Activated B cell treated with CpG ODN at 0.5 μM for 24 hours (primary cell): Measurements from ENCODE around the gene RNF38. TPM values are rescaled to one million over a fixed set of nuclear protein-coding genes. Genes with fewer than 3 reads are reported as not detected.

Source experiments
- ATAC-seq: fragments of 200-7000 bp; cut with Tn5 transposase; one replicate; pipeline ENCODE4 v1.10.0; 2021; ENCODE audit warnings: low read depth, mild to moderate bottlenecking, moderate library complexity
- CTCF ChIA-PET: fragments of 350-600 bp; sonication (Branson Sonifier 250); formaldehyde crosslinking; loops from one replicate; lab custom pipeline; 2021; ENCODE audit warnings: antibody characterized with exemption; lab: Charles Lee
- POLR2A ChIA-PET: fragments of 350-600 bp; sonication (Branson Sonifier 250); formaldehyde crosslinking; loops from one replicate; lab custom pipeline; 2021; ENCODE audit warnings: antibody characterized with exemption; lab: Charles Lee
- DNase-seq: peaks from one replicate; pipeline ENCODE4 v3.0.0; 2022
- H3K27ac Mint-ChIP-seq: one replicate; pipeline ENCODE4 v1.8.0; 2020; ENCODE audit warnings: mixed read lengths
- H3K27me3 Mint-ChIP-seq: one replicate; pipeline ENCODE4 v1.8.0; 2021; ENCODE audit warnings: mixed read lengths
- H3K36me3 Mint-ChIP-seq: one replicate; pipeline ENCODE4 v1.8.0; 2021; ENCODE audit warnings: low read depth, mixed read lengths
- H3K4me1 Mint-ChIP-seq: one replicate; pipeline ENCODE4 v1.8.0; 2021; ENCODE audit warnings: mixed read lengths
- H3K4me3 Mint-ChIP-seq: one replicate; pipeline ENCODE4 v1.8.0; 2020; ENCODE audit warnings: mild to moderate bottlenecking, mixed read lengths
- H3K9me3 Mint-ChIP-seq: one replicate; pipeline ENCODE4 v1.8.0; 2020; ENCODE audit warnings: mixed read lengths
- CTCF ChIP-seq: fragments of 200-600 bp; IDR thresholded peaks from one replicate; pipeline ENCODE4 v1.8.0; 2022; ENCODE audit warnings: antibody characterized with exemption, mild to moderate bottlenecking
- intact Hi-C: fragments of 100-400 bp; cut with micrococcal nuclease; formaldehyde crosslinking; loops from one replicate; pipeline ENCODE4 v1.15.1; 2024
- total RNA-seq: library from RNA; stranded (reverse); gene quantifications from 2 replicates; pipeline ENCODE4 v1.2.3, GENCODE V29; 2022

Gene RNF38
- total RNA-seq, 1 donor from 2014 or later = 52.1 TPM

DNA sequence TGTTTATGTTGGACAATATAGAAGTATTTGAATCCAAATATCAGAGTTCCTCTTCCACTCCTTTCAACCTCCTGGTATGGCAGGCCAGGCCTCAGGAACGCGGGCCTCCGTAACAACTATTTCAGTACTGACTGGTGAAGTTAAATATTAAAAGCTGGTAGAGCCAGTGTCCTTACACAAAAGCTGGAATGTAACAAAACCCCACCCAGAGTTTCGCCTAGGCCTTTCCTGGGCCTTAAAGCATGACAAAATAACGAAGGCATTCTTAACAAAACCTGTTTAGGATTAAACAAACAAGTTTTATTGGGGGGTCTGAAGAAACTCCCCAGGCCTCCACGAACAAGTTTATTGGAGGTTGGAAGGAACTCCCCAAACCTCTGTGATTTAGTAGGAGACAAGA, 80.3 kb downstream of the RNF38 start:
- no peak for ATAC-seq
- peaks cover 6% of the 10 kb centered on the region for H3K27me3 Mint-ChIP-seq

DNA sequence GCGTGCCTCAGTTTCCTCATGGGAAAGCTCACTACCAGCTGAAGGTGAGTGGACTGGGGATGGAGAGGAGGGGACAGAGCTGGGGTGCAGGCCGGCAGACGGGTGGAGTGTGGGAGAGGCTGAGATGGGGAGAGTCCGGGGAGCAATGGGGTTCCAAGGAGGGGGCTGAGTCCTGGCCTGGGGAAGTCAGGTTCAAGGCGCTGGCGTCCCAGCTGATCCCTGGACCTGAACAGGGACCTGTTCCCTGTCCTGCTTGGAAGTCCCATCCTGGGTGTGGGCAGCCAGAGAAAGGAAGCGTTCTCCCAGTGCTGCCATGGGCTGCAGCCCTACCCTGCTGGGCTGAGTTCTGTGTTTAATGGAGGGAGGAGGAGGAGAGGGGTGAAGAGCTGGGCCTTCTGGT, 80.9 kb downstream of the RNF38 start:
- Mint-ChIP-seq H3K9me3 (peaks cover 5% of the 10 kb centered on the region), H3K27me3 (peaks cover 6% of the 10 kb centered on the region)

More for the DNA sequence above, 80.3 kb downstream of the RNF38 start:
- peaks cover 5% of the 10 kb centered on the region for H3K9me3 Mint-ChIP-seq
- intact Hi-C loops = no loop called here
- no peak for DNase-seq
- TF ChIP-seq CTCF = no peak
- no peaks in the 10 kb centered on the region for H3K4me1 Mint-ChIP-seq
- ChIA-PET POLR2A (no interaction called here), CTCF (no interaction called here)
- H3K27ac Mint-ChIP-seq = no peak overlapping the region
- no peak overlapping the region for H3K4me3 Mint-ChIP-seq
- no peaks in the 10 kb centered on the region for H3K36me3 Mint-ChIP-seq

DNA sequence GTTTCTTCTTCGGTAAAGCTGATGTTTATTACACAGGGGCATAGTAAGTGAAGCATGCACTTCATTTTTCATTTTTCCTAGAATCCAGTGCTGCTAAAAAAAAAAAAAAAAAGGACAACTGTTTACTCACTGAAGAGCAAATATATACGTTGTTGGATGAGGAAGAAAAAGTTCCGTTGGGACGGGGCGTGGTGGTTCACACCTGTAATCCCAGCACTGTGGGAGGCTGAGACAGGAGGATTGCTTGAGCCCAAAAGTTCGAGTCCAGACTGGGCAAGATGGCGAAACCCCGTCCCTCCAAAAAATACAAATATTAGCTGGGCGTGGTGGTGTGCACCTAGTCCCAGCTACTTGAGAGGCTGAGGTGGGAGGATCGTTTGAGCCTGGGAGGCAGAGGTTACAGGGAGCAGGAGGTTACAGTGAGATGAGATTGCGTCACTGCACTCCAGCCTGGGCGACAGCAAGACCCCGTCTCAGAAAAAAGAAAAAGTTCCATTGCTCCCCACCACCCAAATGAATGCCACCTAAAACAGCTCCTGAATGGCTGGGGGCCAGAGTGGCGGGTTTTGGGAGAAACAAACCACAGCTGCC, 81.8 kb downstream of the RNF38 start:
- ChIA-PET POLR2A (no interaction called here), CTCF (interaction anchor here (1.0 kb wide), 1 partner anchor 10 kb away, joined by 3 read pairs; no protein-coding TSS in a partner anchor)
- Mint-ChIP-seq H3K4me1 (no peaks in the 10 kb centered on the region), H3K9me3 (peaks cover 5% of the 10 kb centered on the region), H3K27ac (no peak overlapping the region), H3K27me3 (peaks cover 6% of the 10 kb centered on the region), H3K36me3 (no peaks in the 10 kb centered on the region), H3K4me3 (no peak overlapping the region)
- ATAC-seq (no peak), DNase-seq (no peak)
- intact Hi-C loops = no loop called here
- no peak for TF ChIP-seq CTCF

More for the DNA sequence above, 80.9 kb downstream of the RNF38 start:
- POLR2A ChIA-PET = no interaction called here
- Mint-ChIP-seq H3K4me1 (no peaks in the 10 kb centered on the region), H3K27ac (no peak overlapping the region), H3K36me3 (no peaks in the 10 kb centered on the region), H3K4me3 (no peak overlapping the region)
- no peak for ATAC-seq
- intact Hi-C loops = no loop called here
- DNase-seq = no peak
- CTCF ChIA-PET = interaction anchor here (1.0 kb wide), 1 partner anchor 9 kb away, joined by 3 read pairs; no protein-coding TSS in a partner anchor
- no peak for TF ChIP-seq CTCF

- DNase-seq (no peak), ATAC-seq (no peak)
- ChIA-PET POLR2A (no interaction called here), CTCF (no interaction called here)
- Mint-ChIP-seq H3K9me3 (peaks cover 5% of the 10 kb centered on the region), H3K4me3 (no peak overlapping the region), H3K27ac (no peak overlapping the region), H3K27me3 (peaks cover 6% of the 10 kb centered on the region), H3K4me1 (no peaks in the 10 kb centered on the region), H3K36me3 (no peaks in the 10 kb centered on the region)
- intact Hi-C loops = no loop called here
- no peak for TF ChIP-seq CTCF
Measured at GRCh38 chr9:36317766-36318165, 82.3 kb downstream of the RNF38 start.

GRCh38 chr9:36316611-36317317, 83.3 kb downstream of the RNF38 start:
- no peak for ATAC-seq
- Mint-ChIP-seq H3K4me1 (no peaks in the 10 kb centered on the region), H3K27me3 (peaks cover 6% of the 10 kb centered on the region), H3K36me3 (no peaks in the 10 kb centered on the region), H3K4me3 (no peak overlapping the region), H3K27ac (no peak overlapping the region), H3K9me3 (peaks cover under 1% of the 10 kb centered on the region)
- CTCF ChIA-PET = no interaction called here
- TF ChIP-seq CTCF = no peak
- POLR2A ChIA-PET = no interaction called here
- no peak for DNase-seq
- intact Hi-C loops = no loop called here
